Esophagus mucosa (tissue), 1 donor: ENCODE measurements around the gene LRRC28. TPM values are rescaled to one million over a fixed set of nuclear protein-coding genes. Genes with fewer than 3 reads are reported as not detected.

Experiments
- ATAC-seq: fragments of 200-7000 bp; cut with Tn5 transposase; one replicate; pipeline ENCODE4 v1.9.1; 2020
- total RNA-seq: library from RNA; stranded (reverse); gene quantifications from one replicate; pipeline ENCODE4 v1.2.4, GENCODE V29; 2023
- donor health status: DM: yes; HTN: yes; CAD: no.

LRRC28 gene
- total RNA-seq, 1 donor from 2014 or later, result 21.3 TPM

- ATAC-seq, result no peak
Measured at GRCh38 chr15:99307735-99308134, 56.5 kb downstream of the LRRC28 start.

- no peak for ATAC-seq
Measured at GRCh38 chr15:99310745-99311144, 59.5 kb downstream of the LRRC28 start.

- ATAC-seq, result no peak
Measured at GRCh38 chr15:99312228-99312627, 60.9 kb downstream of the LRRC28 start.

GRCh38 chr15:99312794-99313193 is 61.5 kb downstream of the LRRC28 start:
- no peak for ATAC-seq

GRCh38 chr15:99315636-99316035 is 64.4 kb downstream of the LRRC28 start:
- ATAC-seq, result no peak

- ATAC-seq, result peak; percentile 39
Measured at GRCh38 chr15:99320374-99321215, 69.3 kb downstream of the LRRC28 start.

- ATAC-seq, result no peak
Measured at GRCh38 chr15:99321468-99321867, 70.2 kb downstream of the LRRC28 start.

GRCh38 chr15:99322643-99323405 is 71.5 kb downstream of the LRRC28 start:
- ATAC-seq, result no peak

- ATAC-seq, result peak; percentile 85
Measured at GRCh38 chr15:99324082-99324620, 72.9 kb downstream of the LRRC28 start.

- ATAC-seq, result no peak
Measured at GRCh38 chr15:99324700-99325099, 73.4 kb downstream of the LRRC28 start.

GRCh38 chr15:99326235-99326634 is 75.0 kb downstream of the LRRC28 start:
- peak; percentile 83 for ATAC-seq

GRCh38 chr15:99328106-99329072 is 77.1 kb downstream of the LRRC28 start:
- no peak for ATAC-seq

GRCh38 chr15:99331381-99331780 is 80.1 kb downstream of the LRRC28 start:
- no peak for ATAC-seq

GRCh38 chr15:99333413-99333812 is 82.1 kb downstream of the LRRC28 start:
- no peak for ATAC-seq

- no peak for ATAC-seq
Measured at GRCh38 chr15:99333981-99334380, 82.7 kb downstream of the LRRC28 start.

- no peak for ATAC-seq
Measured at GRCh38 chr15:99335508-99335907, 84.2 kb downstream of the LRRC28 start.

GRCh38 chr15:99336794-99337193 is 85.5 kb downstream of the LRRC28 start:
- ATAC-seq, result no peak

GRCh38 chr15:99340347-99340746 is 89.1 kb downstream of the LRRC28 start:
- no peak for ATAC-seq

- ATAC-seq, result peak; percentile 86
Measured at GRCh38 chr15:99341786-99342185, 90.5 kb downstream of the LRRC28 start.

GRCh38 chr15:99343208-99343607 is 91.9 kb downstream of the LRRC28 start:
- ATAC-seq, result no peak

- no peak for ATAC-seq
Measured at GRCh38 chr15:99343881-99344551, 92.7 kb downstream of the LRRC28 start.

- no peak for ATAC-seq
Measured at GRCh38 chr15:99344639-99345038, 93.4 kb downstream of the LRRC28 start.
